IMR-90 (cell line): ENCODE measurements around the gene GABBR2. TPM values are rescaled to one million over a fixed set of nuclear protein-coding genes. Genes with fewer than 3 reads are reported as not detected.

ENCODE experiments used
- ATAC-seq: fragments of 200-7000 bp; cut with Tn5 transposase; 2 replicates; pipeline ENCODE4 v1.9.1; 2020; ENCODE audit warnings: low read depth, mild to moderate bottlenecking, moderate library complexity
- BruUV-seq: library from RNA; stranded (reverse); fragments of 400-500 nt; replicated peaks from 2 replicates; lab custom pipeline; 2021; lab: Mats Ljungman, UMichigan
- CTCF ChIA-PET: fragments of 300-600 bp; formaldehyde crosslinking; extraction: SDS; loops from one replicate; lab custom pipeline; 2021; ENCODE audit warnings: antibody characterized with exemption; lab: Yijun Ruan, JAX
- POLR2A ChIA-PET: fragments of 300-600 bp; sonication (Branson Sonifier 250); formaldehyde crosslinking; loops from one replicate; lab custom pipeline; 2022; ENCODE audit warnings: antibody characterized with exemption; ENCODE audit not compliant: unreplicated experiment; lab: Charles Lee
- DNase-seq: peaks from one replicate; pipeline ENCODE4 v3.0.0; 2013
- H2AFZ ChIP-seq: replicated peaks from 2 replicates; pipeline ENCODE3; 2013; ENCODE audit warnings: low read length, mild to moderate bottlenecking; ENCODE audit not compliant: poor library complexity
- H2AK5ac ChIP-seq: 2 replicates; pipeline ENCODE4 v1.6.1; 2013; ENCODE audit warnings: low read depth, low read length, inconsistent platforms
- H2AK9ac ChIP-seq: replicated peaks from 2 replicates; pipeline ENCODE3; 2013; ENCODE audit warnings: mild to moderate bottlenecking, low read depth, low read length, moderate library complexity; ENCODE audit not compliant: poor library complexity
- H2BK120ac ChIP-seq: 2 replicates; pipeline ENCODE4 v1.6.1; 2013; ENCODE audit warnings: low read depth, low read length, inconsistent platforms
- H2BK15ac ChIP-seq: 3 replicates; pipeline ENCODE4 v1.6.1; 2013; ENCODE audit warnings: low read depth, low read length, inconsistent platforms
- H2BK20ac ChIP-seq: 2 replicates; pipeline ENCODE4 v1.6.1; 2013; ENCODE audit warnings: low read depth, mild to moderate bottlenecking, inconsistent platforms, low read length, moderate library complexity
- H2BK5ac ChIP-seq: 2 replicates; pipeline ENCODE4 v1.6.1; 2013; ENCODE audit warnings: mild to moderate bottlenecking, low read depth, low read length, inconsistent platforms; ENCODE audit not compliant: poor library complexity, severe bottlenecking
- H3K14ac ChIP-seq: replicated peaks from 2 replicates; pipeline ENCODE4 v1.6.1; 2013; ENCODE audit warnings: low read depth, low read length, inconsistent platforms
- H3K18ac ChIP-seq: 2 replicates; pipeline ENCODE4 v1.6.1; 2013; ENCODE audit warnings: low read depth, low read length, control low read depth
- H3K23ac ChIP-seq: 2 replicates; pipeline ENCODE4 v1.6.1; 2013; ENCODE audit warnings: low read depth, low read length, inconsistent platforms
- H3K27ac ChIP-seq: 2 replicates; pipeline ENCODE4 v1.5.1; 2013; ENCODE audit warnings: mild to moderate bottlenecking, control low read depth, low read length; ENCODE audit not compliant: insufficient read depth
- H3K27me3 ChIP-seq: 2 replicates; pipeline ENCODE4 v1.6.1; 2013; ENCODE audit warnings: low read length; ENCODE audit not compliant: control insufficient read depth, insufficient read depth
- H3K36me3 ChIP-seq: 2 replicates; pipeline ENCODE4 v1.6.1; 2013; ENCODE audit warnings: low read length, mixed read lengths; ENCODE audit not compliant: control insufficient read depth, insufficient read depth
- H3K4ac ChIP-seq: 2 replicates; pipeline ENCODE4 v1.6.1; 2013; ENCODE audit warnings: low read depth, low read length, inconsistent platforms
- H3K4me1 ChIP-seq: 2 replicates; pipeline ENCODE4 v1.6.1; 2013; ENCODE audit warnings: low read length, mixed read lengths; ENCODE audit not compliant: control insufficient read depth, insufficient read depth
- H3K4me2 ChIP-seq: 2 replicates; pipeline ENCODE4 v1.6.1; 2013; ENCODE audit warnings: low read depth, mild to moderate bottlenecking, control low read depth, low read length, moderate library complexity
- H3K4me3 ChIP-seq: 2 replicates; pipeline ENCODE4 v1.5.1; 2013; ENCODE audit warnings: low read depth, mild to moderate bottlenecking, control low read depth, low read length, moderate library complexity; ENCODE audit not compliant: insufficient read depth
- H3K56ac ChIP-seq: 2 replicates; pipeline ENCODE4 v1.6.1; 2013; ENCODE audit warnings: low read length, inconsistent platforms; ENCODE audit not compliant: insufficient read depth; ENCODE audit errors: extremely low read depth
- H3K79me1 ChIP-seq, 2 experiments: 2 replicates each; pipeline ENCODE4 v1.6.1; 2013; ENCODE audit warnings: low read length in 2 of 2, inconsistent platforms in 1 of 2, low read depth in 1 of 2
- H3K9ac ChIP-seq: 2 replicates; pipeline ENCODE4 v1.6.1; 2013; ENCODE audit warnings: low read depth, low read length, control low read depth
- H3K9me1 ChIP-seq: 2 replicates; pipeline ENCODE4 v1.6.1; 2013; ENCODE audit warnings: low read length, inconsistent platforms; ENCODE audit not compliant: insufficient read depth
- H3K9me3 ChIP-seq: 2 replicates; pipeline ENCODE4 v1.6.1; 2013; ENCODE audit warnings: low read length; ENCODE audit not compliant: control insufficient read depth, insufficient read depth
- H4K20me1 ChIP-seq: 2 replicates; pipeline ENCODE4 v1.6.1; 2013; ENCODE audit warnings: low read length, inconsistent platforms; ENCODE audit not compliant: insufficient read depth
- H4K5ac ChIP-seq: 2 replicates; pipeline ENCODE4 v1.6.1; 2013; ENCODE audit warnings: mild to moderate bottlenecking, low read depth, low read length, control low read depth
- H4K8ac ChIP-seq, 2 experiments: 2 replicates each; pipeline ENCODE4 v1.6.1; 2013; ENCODE audit warnings: low read depth in 2 of 2, low read length in 2 of 2, control low read depth in 1 of 2, inconsistent platforms in 1 of 2
- H4K91ac ChIP-seq: 2 replicates; pipeline ENCODE4 v1.6.1; 2013; ENCODE audit warnings: low read depth, low read length, inconsistent platforms; ENCODE audit not compliant: insufficient read depth
- CHD1 ChIP-seq: IDR thresholded peaks from 2 replicates; pipeline ENCODE4 v1.6.1; 2012; ENCODE audit warnings: low read depth, low read length, improper control_type of control experiment
- FOS ChIP-seq: fragments of 150-350 bp; IDR thresholded peaks from 2 replicates; pipeline ENCODE4 v1.6.1; 2016; ENCODE audit warnings: low read depth, low read length
- MAFK ChIP-seq: IDR thresholded peaks from 2 replicates; pipeline ENCODE4 v1.6.1; 2012; ENCODE audit warnings: low read depth, low read length, improper control_type of control experiment
- MAZ ChIP-seq: IDR thresholded peaks from 2 replicates; pipeline ENCODE4 v1.6.1; 2012; ENCODE audit warnings: low read depth, mild to moderate bottlenecking, low read length, improper control_type of control experiment, moderate library complexity, borderline replicate concordance
- MXI1 ChIP-seq: IDR thresholded peaks from 2 replicates; pipeline ENCODE4 v1.6.1; 2012; ENCODE audit warnings: low read depth, mild to moderate bottlenecking, low read length, moderate library complexity, borderline replicate concordance
- RFX5 ChIP-seq: IDR thresholded peaks from 2 replicates; pipeline ENCODE4 v1.8.0; 2012; ENCODE audit warnings: low read depth, mild to moderate bottlenecking, low read length, moderate library complexity
- USF2 ChIP-seq: fragments of 150-350 bp; IDR thresholded peaks from 2 replicates; pipeline ENCODE4 v1.6.1; 2017; ENCODE audit warnings: mild to moderate bottlenecking, antibody characterized with exemption, low read length, low read depth
- WGBS, 2 experiments: methylation state at CpG; one replicate each; pipeline versions ENCODE4 v1.1.5 to v1.1.7; 2013; ENCODE audit warnings: missing lambda C conversion rate in 2 of 2; ENCODE audit not compliant: insufficient read length in 1 of 2; ENCODE audit errors: extremely low coverage in 2 of 2; 5-methylcytosine and 5-hydroxymethylcytosine counted together
- dilution Hi-C: fragments of 300-500 bp; cut with HindIII; formaldehyde crosslinking; loops from one replicate; pipeline ENCODE4 v1.14.3; 2018; ENCODE audit warnings: low sequenced_read_pairs; ENCODE audit not compliant: unreplicated experiment
- in situ Hi-C: fragments of 300-500 bp; cut with MboI; formaldehyde crosslinking; loops from 3 replicates; pipeline ENCODE4 v1.14.3; 2019; ENCODE audit warnings: low sequenced_read_pairs, inconsistent platforms, mixed read lengths
- intact Hi-C: fragments of 100-400 bp; cut with micrococcal nuclease; formaldehyde crosslinking; loops from 2 replicates; pipeline ENCODE4 v1.10.0; 2022
- polyA plus RNA-seq, 3 experiments: library from polyadenylated mRNA; depleted of rRNA; stranded (reverse); fragments of >200 nt; gene quantifications; 2 replicates each; pipeline ENCODE4 v1.2.3, GENCODE V29; 2012; ENCODE audit warnings: low replicate concordance in 1 of 3
- total RNA-seq: library from RNA; depleted of rRNA; stranded (reverse); fragments of >200 nt; gene quantifications from 2 replicates; pipeline ENCODE4 v1.2.3, GENCODE V29; 2012

GABBR2 gene
- total and polyA plus RNA-seq, 2 of the 4 experiments (the other 2 are of a cell fraction), result 14.2 to 20.3 TPM

- peak; percentile 92 for DNase-seq
- Histone ChIP-seq H3K4me1 (peaks cover 11% of the 10 kb centered on the region), H2AK5ac (peak overlapping the region; percentile 45), H3K56ac (peak overlapping the region; percentile 46; the same call in 1 of the 2 replicates), H3K27me3 (no peaks in the 10 kb centered on the region), H2BK15ac (peak overlapping the region; percentile 73), H3K27ac (peak overlapping the region; percentile 69), H3K9me1 (peaks cover 8% of the 10 kb centered on the region; the same call in 1 of the 2 replicates), H3K23ac (peak overlapping the region; percentile 25; the same call in 1 of the 2 replicates), H2BK120ac (peak overlapping the region; percentile 63), H3K14ac (peak overlapping the region; percentile 58), H3K79me1 (peaks cover 7 to 44% of the 10 kb centered on the region in 2 experiments), H3K9me3 (no peaks in the 10 kb centered on the region), H3K18ac (peak overlapping the region; percentile 55; the same call in 1 of the 2 replicates), H2BK20ac (peak overlapping the region; percentile 87), H2AFZ (peak overlapping the region; percentile 76), H3K4me2 (peak overlapping the region; percentile 5; the same call in 1 of the 2 replicates), H4K91ac (peak overlapping the region; percentile 33), H4K20me1 (no peaks in the 10 kb centered on the region), H2BK5ac (peak overlapping the region; percentile 96), H2AK9ac (peak overlapping the region; percentile 62), H4K5ac (peak overlapping the region; percentile 43; the same call in 1 of the 2 replicates), H3K9ac (no peak overlapping the region), H3K36me3 (no peaks in the 10 kb centered on the region), H3K4ac (peak overlapping the region; percentile 74), H3K4me3 (no peak overlapping the region), H4K8ac (peak overlapping the region; percentile 23 to 71; a peak in 3 of 4 replicates)
- dilution Hi-C loops (no loop called here), intact Hi-C loops (no loop called here), in situ Hi-C loops (no loop called here)
- CTCF ChIA-PET, result no interaction called here
- POLR2A ChIA-PET, result no interaction called here
- no TSS peak for BruUV-seq
- no CpG with 5 or more reads among the region's 3 CpGs for WGBS, 2 experiments
- peak; percentile 34; the same call in 1 of the 2 replicates for TF ChIP-seq MAZ
- no peak for TF ChIP-seq MXI1
- TF ChIP-seq CHD1, result no peak
- no peak for TF ChIP-seq RFX5
- TF ChIP-seq MAFK, result peak; percentile 6; the same call in 1 of the 2 replicates
- TF ChIP-seq USF2, result no peak
- peak; percentile 18; the same call in 1 of the 2 replicates for TF ChIP-seq FOS
- peak; percentile 79 for ATAC-seq
These were observed 187.6 kb downstream of the GABBR2 start for GRCh38 chr9:98521141-98521540.
